NOMO-1 (cell line): ENCODE results near the gene BSPH1.
"Not testable (repeated sequence)": the region's sequence is repeated elsewhere in the genome, so short reads cannot be mapped to it uniquely, and the experiment has no call there.

Experiments
- DNase-seq, 2 experiments: peaks; one replicate each; lab custom pipeline; 2025; ENCODE audit not compliant: unreplicated experiment in 2 of 2; lab: John Stamatoyannopoulos, UW

BSPH1 gene

GRCh38 chr19:47928581-47928980 is 63.4 kb downstream of the BSPH1 start:
- DNase-seq, result not testable (repeated sequence)

- not testable (repeated sequence) for DNase-seq
Observed at GRCh38 chr19:47920107-47920506, 71.9 kb downstream of the BSPH1 start.
